Measurements from ENCODE around the gene CYB561D1. TPM values are rescaled to one million over a fixed set of nuclear protein-coding genes. Genes with fewer than 3 reads are reported as not detected.

CYB561D1 gene
- total RNA-seq, 2 experiments from 2014 or later = 6.6 to 8.5 TPM

- H3K27ac Mint-ChIP-seq = no peak overlapping the region
- H3K4me1 Mint-ChIP-seq (ENCODE audit: low read depth) = no peaks in the 10 kb centered on the region
- intact Hi-C loops (cut with micrococcal nuclease) = no loop called here
- CTCF ChIA-PET = interaction anchor here (0.6 to 19.9 kb wide), 3 partner anchors 10 to 244 kb away, joined by 3 to 1207 read pairs (median 16); partner anchors contain the start of genes AMIGO1, ATXN7L2 and CYB561D1
- no peaks in the 10 kb centered on the region for H3K27me3 Mint-ChIP-seq (ENCODE audit: low read depth)
- no peak overlapping the region for H3K4me3 Mint-ChIP-seq
- H3K36me3 Mint-ChIP-seq (ENCODE audit: low read depth) = no peaks in the 10 kb centered on the region
- no peak for DNase-seq
- H3K9me3 Mint-ChIP-seq = no peaks in the 10 kb centered on the region
Observed at GRCh38 chr1:109522026-109522425, 28.1 kb downstream of the CYB561D1 start.

GRCh38 chr1:109523706-109524105, 29.8 kb downstream of the CYB561D1 start:
- no peak for DNase-seq
- no peaks in the 10 kb centered on the region for H3K27me3 Mint-ChIP-seq (ENCODE audit: low read depth)
- no peaks in the 10 kb centered on the region for H3K4me1 Mint-ChIP-seq (ENCODE audit: low read depth)
- intact Hi-C loops (cut with micrococcal nuclease) = no loop called here
- no peak overlapping the region for H3K4me3 Mint-ChIP-seq
- H3K9me3 Mint-ChIP-seq = no peaks in the 10 kb centered on the region
- no peaks in the 10 kb centered on the region for H3K36me3 Mint-ChIP-seq (ENCODE audit: low read depth)
- CTCF ChIA-PET = interaction anchor here (1.3 to 19.9 kb wide), 3 partner anchors 9 to 23 kb away, joined by 3 to 1207 read pairs (median 16); partner anchors contain the start of genes AMIGO1, ATXN7L2 and CYB561D1
- no peak overlapping the region for H3K27ac Mint-ChIP-seq

GRCh38 chr1:109527098-109527811, 33.4 kb downstream of the CYB561D1 start:
- H3K27ac Mint-ChIP-seq = no peak overlapping the region
- H3K9me3 Mint-ChIP-seq = no peaks in the 10 kb centered on the region
- H3K4me3 Mint-ChIP-seq = no peak overlapping the region
- DNase-seq = no peak
- H3K27me3 Mint-ChIP-seq (ENCODE audit: low read depth) = no peaks in the 10 kb centered on the region
- intact Hi-C loops (cut with micrococcal nuclease) = no loop called here
- H3K36me3 Mint-ChIP-seq (ENCODE audit: low read depth) = no peaks in the 10 kb centered on the region
- CTCF ChIA-PET = interaction anchor here (19.9 kb wide), 1 partner anchor 26 kb away, joined by 1207 read pairs; the partner anchor contains the start of genes AMIGO1, ATXN7L2 and CYB561D1
- peaks cover 16% of the 10 kb centered on the region for H3K4me1 Mint-ChIP-seq (ENCODE audit: low read depth)

DNA sequence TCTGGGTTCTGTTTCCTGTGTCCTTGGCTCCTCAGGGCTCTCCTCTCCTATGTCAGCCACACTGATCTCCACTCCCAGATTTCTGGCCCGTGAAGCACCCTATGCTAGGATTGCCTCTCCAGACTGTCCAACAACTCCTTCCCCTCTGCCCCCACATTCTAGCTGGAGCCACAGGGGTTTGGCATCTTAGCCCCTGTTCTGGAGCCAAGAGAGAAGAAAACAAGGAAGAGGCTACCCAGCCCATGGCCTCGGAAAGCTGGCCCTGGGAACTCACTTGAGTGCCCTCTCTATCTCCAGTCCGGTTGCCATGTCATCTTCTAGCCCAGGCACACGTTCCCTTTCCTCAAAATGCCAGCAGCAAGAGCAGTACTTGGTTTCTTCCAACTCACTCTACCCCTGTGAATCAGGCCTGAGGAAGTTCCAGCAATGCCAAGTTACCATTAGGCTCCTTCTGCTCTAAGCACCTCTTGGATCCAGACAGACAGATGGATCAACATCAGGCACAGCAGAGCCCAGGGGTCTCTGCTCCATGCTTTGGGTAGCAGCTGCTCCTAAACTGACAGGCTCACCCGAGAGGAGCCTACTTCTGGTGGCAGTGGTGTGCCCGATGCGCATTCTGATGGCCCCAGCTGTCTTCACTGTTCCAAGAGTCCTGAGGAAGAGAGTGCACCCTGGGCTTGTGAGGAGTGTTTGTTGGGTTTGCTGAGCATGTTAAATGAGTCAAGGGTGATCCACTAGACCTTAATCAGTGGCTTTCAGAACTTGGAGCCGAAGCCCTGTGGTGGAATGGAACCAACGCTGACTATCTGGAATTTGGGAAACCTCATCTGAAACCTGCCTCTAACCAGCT, 34.2 kb downstream of the CYB561D1 start:
- intact Hi-C loops (cut with micrococcal nuclease) = no loop called here
- peaks cover 22% of the 10 kb centered on the region for H3K4me1 Mint-ChIP-seq (ENCODE audit: low read depth)
- no peak overlapping the region for H3K27ac Mint-ChIP-seq
- DNase-seq = no peak
- H3K36me3 Mint-ChIP-seq (ENCODE audit: low read depth) = no peaks in the 10 kb centered on the region
- H3K27me3 Mint-ChIP-seq (ENCODE audit: low read depth) = no peaks in the 10 kb centered on the region
- no peak overlapping the region for H3K4me3 Mint-ChIP-seq
- no peaks in the 10 kb centered on the region for H3K9me3 Mint-ChIP-seq
- CTCF ChIA-PET = interaction anchor here (1.4 to 19.9 kb wide), 2 partner anchors 27 to 245 kb away, joined by 4 to 1207 read pairs; partner anchors contain the start of genes AMIGO1, ATXN7L2, CYB561D1 and PSRC1

DNA sequence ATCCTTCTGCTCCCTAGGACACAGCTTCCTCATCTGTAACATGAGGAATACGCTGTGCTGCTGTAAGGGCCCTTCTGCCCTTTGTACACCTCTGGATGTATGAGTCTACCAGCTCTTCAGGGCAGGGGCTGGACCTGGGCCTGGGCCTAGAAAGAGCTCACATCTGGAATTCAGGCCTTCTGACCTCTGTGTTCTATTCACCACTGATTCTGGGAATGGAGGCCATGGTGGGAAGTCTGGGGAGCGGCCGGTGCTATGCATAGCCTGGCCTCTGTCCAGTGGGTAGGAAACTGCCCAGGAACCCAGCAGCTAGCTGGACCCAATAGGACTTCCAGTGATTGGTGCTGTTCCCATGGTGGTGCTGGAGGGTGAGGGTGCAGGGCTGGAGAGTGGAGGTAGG, 34.8 kb downstream of the CYB561D1 start:
- Mint-ChIP-seq H3K27ac (no peak overlapping the region), H3K27me3 (ENCODE audit: low read depth) (no peaks in the 10 kb centered on the region), H3K4me1 (ENCODE audit: low read depth) (peaks cover 22% of the 10 kb centered on the region), H3K36me3 (ENCODE audit: low read depth) (no peaks in the 10 kb centered on the region), H3K9me3 (no peaks in the 10 kb centered on the region), H3K4me3 (no peak overlapping the region)
- DNase-seq = no peak
- intact Hi-C loops (cut with micrococcal nuclease) = no loop called here
- CTCF ChIA-PET = interaction anchor here (1.0 to 19.9 kb wide), 4 partner anchors 28 to 251 kb away, joined by 3 to 1207 read pairs (median 6); partner anchors contain the start of genes AMIGO1, ATXN7L2, CYB561D1 and PSRC1

GRCh38 chr1:109529881-109530456, 36.1 kb downstream of the CYB561D1 start:
- intact Hi-C loops (cut with micrococcal nuclease) = loop anchor here (5.0 kb wide), 1 partner anchor 418 kb away; the partner anchor contains the start of gene ELAPOR1
- Mint-ChIP-seq H3K27me3 (ENCODE audit: low read depth) (no peaks in the 10 kb centered on the region), H3K4me3 (no peak overlapping the region), H3K36me3 (ENCODE audit: low read depth) (no peaks in the 10 kb centered on the region), H3K27ac (no peak overlapping the region), H3K9me3 (no peaks in the 10 kb centered on the region), H3K4me1 (ENCODE audit: low read depth) (peaks cover 22% of the 10 kb centered on the region)
- CTCF ChIA-PET = interaction anchor here (0.6 to 19.9 kb wide), 15 partner anchors 10 to 497 kb away, joined by 3 to 1207 read pairs (median 4); partner anchors contain the start of genes AHCYL1, AMIGO1, ATXN7L2 and CYB561D1
- no peak for DNase-seq

- H3K4me3 Mint-ChIP-seq = no peak overlapping the region
- no peaks in the 10 kb centered on the region for H3K27me3 Mint-ChIP-seq (ENCODE audit: low read depth)
- H3K9me3 Mint-ChIP-seq = no peaks in the 10 kb centered on the region
- CTCF ChIA-PET = interaction anchor here (0.6 to 19.9 kb wide), 11 partner anchors 11 to 454 kb away, joined by 3 to 1207 read pairs (median 5); partner anchors contain the start of genes AHCYL1, AMIGO1, ATXN7L2 and CYB561D1
- intact Hi-C loops (cut with micrococcal nuclease) = loop anchor here (5.0 kb wide), 1 partner anchor 418 kb away; the partner anchor contains the start of gene ELAPOR1
- no peak for DNase-seq
- H3K36me3 Mint-ChIP-seq (ENCODE audit: low read depth) = no peaks in the 10 kb centered on the region
- H3K4me1 Mint-ChIP-seq (ENCODE audit: low read depth) = peaks cover 22% of the 10 kb centered on the region
- no peak overlapping the region for H3K27ac Mint-ChIP-seq
Observed at GRCh38 chr1:109530457-109531087, 36.7 kb downstream of the CYB561D1 start.

DNA sequence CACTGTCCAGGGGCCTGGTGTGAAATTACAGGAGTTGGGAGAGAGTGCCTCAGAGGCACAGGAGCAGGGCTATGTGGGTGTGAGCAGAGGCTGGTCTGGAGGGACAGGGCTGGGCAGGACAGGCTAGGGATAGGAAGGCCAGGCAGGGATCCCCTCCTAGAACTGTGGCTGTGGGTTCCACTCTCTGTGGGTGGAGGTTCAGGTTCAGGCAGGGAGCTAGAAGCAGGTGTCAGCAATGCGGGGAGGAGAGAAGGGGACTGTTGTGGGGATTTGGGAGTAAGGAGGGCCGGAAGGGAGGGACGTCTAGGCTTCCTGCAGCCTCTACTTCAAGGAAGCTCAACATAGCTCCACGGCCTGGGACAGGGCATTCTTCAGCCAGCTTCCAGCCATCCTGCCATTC, 37.5 kb downstream of the CYB561D1 start:
- no peaks in the 10 kb centered on the region for H3K36me3 Mint-ChIP-seq (ENCODE audit: low read depth)
- H3K4me1 Mint-ChIP-seq (ENCODE audit: low read depth) = peaks cover 22% of the 10 kb centered on the region
- CTCF ChIA-PET = interaction anchor here (0.6 to 19.9 kb wide), 39 partner anchors 8 to 453 kb away, joined by 3 to 1207 read pairs (median 7); partner anchors contain the start of genes AHCYL1, AMIGO1, ATXN7L2 and CELSR2
- no peak overlapping the region for H3K27ac Mint-ChIP-seq
- DNase-seq = no peak
- no peaks in the 10 kb centered on the region for H3K9me3 Mint-ChIP-seq
- H3K4me3 Mint-ChIP-seq = no peak overlapping the region
- intact Hi-C loops (cut with micrococcal nuclease) = loop anchor here (5.0 kb wide), 1 partner anchor 419 kb away; the partner anchor contains the start of gene ELAPOR1
- H3K27me3 Mint-ChIP-seq (ENCODE audit: low read depth) = no peaks in the 10 kb centered on the region

DNA sequence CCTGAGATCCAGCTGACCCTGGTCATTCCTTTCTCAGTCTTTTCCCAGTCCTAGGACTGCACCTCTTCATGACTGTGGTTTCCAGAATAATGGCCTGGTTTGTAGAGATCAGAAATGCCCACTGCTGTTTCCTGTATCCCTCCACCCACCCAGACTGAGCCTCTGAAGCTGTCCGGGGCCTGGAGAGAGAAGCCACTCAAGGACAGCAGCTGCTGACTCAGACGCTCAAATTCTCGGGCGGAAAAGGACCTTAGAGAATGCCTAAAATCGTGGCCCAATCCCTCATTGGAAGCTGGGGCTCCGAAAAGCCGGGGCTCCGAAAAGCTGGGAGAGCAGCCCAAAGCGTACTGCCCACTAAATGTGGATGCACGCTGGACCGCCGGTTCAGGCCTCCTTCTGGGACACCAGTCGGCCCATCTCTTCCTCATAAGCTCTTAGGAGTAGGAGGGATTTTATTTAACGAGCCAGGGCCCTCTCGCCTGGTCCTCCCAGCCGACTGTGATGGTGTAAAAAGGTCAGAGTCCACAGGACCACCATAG, 38.0 kb downstream of the CYB561D1 start:
- Mint-ChIP-seq H3K27me3 (ENCODE audit: low read depth) (no peaks in the 10 kb centered on the region), H3K27ac (peak overlapping the region; percentile 81), H3K4me1 (ENCODE audit: low read depth) (peaks cover 22% of the 10 kb centered on the region), H3K9me3 (no peaks in the 10 kb centered on the region), H3K4me3 (peak overlapping the region; percentile 57), H3K36me3 (ENCODE audit: low read depth) (no peaks in the 10 kb centered on the region)
- DNase-seq = no peak
- CTCF ChIA-PET = interaction anchor here (0.5 to 19.9 kb wide), 56 partner anchors 9 to 452 kb away, joined by 3 to 1207 read pairs (median 5); partner anchors contain the start of genes AHCYL1, AMIGO1, ATXN7L2 and CELSR2
- intact Hi-C loops (cut with micrococcal nuclease) = loop anchor here (1.0 to 5.0 kb wide), 10 partner anchors 34 to 703 kb away; partner anchors contain the start of genes CYB561D1, ELAPOR1 and PSMA5

DNA sequence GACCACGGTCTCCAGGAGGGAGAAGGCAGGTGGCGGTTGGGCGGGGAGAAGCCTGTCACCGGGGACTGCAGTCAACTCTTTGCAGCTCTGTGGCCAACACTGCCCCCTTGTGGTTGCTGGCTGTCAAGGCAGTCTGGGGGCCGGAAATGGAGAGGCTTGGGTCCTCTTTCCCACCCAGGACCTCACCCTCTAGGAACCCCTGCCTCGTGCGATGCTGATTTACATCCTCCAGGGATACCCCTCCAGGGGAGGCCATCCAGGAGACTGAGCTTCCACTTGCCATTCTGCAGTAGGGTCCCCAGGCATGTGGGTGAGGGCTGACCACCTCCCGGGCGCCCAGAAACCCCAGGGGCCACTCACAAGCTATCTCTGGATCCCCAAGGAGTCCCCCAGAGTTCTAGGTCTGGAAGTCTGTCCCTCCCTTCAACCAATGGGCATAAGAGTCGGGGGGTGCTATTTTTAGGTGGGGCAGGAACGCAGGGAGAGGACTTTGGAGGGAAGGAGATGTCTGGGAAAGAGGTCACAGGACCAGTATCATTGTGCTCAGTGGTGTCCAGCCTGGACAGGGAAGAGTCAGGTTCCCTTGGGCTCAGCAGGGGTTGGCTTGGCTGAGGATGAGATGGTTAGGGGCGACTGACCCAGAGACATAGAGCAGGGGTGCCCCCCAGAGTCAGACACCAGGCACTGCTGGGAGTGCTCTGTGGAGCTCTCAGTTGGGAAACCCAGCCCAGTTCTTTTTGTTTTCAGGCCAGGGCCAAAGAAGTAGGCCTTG, 38.7 kb downstream of the CYB561D1 start:
- Mint-ChIP-seq H3K4me3 (peak overlapping the region; percentile 57), H3K9me3 (no peaks in the 10 kb centered on the region), H3K4me1 (ENCODE audit: low read depth) (peaks cover 22% of the 10 kb centered on the region), H3K27me3 (ENCODE audit: low read depth) (no peaks in the 10 kb centered on the region), H3K27ac (peak overlapping the region; percentile 81), H3K36me3 (ENCODE audit: low read depth) (no peaks in the 10 kb centered on the region)
- intact Hi-C loops (cut with micrococcal nuclease) = loop anchor here (1.0 to 5.0 kb wide), 10 partner anchors 34 to 704 kb away; partner anchors contain the start of genes CYB561D1, ELAPOR1 and PSMA5
- CTCF ChIA-PET = interaction anchor here (0.5 to 19.9 kb wide), 70 partner anchors 9 to 452 kb away, joined by 3 to 1207 read pairs (median 4); partner anchors contain the start of genes AHCYL1, AMIGO1, AMPD2 and ATXN7L2
- DNase-seq = peak; percentile 96
